Measurements from ENCODE around the gene IGF1R.
A peak's percentile ranks its signal among the peaks of the same experiment; 100 is the strongest.

The IGF1R gene

DNA sequence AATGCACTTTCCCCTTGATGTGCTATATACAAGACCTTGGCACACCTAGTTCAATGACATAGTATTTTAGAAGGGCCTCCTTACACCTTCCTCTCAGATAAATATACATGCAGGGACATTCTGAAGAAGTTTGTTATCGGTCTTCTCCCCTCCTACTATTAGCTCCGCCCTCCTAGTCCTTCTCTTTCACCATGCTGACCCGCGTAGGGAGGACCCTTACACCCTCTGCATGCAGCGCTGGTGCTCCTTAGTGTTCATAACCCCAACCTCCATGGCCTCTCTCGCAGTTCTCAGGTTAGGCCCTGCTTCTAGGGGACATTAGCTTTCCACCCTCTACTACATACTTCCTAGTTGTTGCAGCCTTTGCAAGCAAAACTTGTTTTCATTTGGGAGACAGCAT, 212.8 kb downstream of the IGF1R start:
- Mint-ChIP-seq H3K27me3 (no peaks in the 10 kb centered on the region), H3K36me3 (peaks cover 3% of the 10 kb centered on the region), H3K4me1 (ENCODE audit: low read depth) (peaks cover 70% of the 10 kb centered on the region), H3K4me3 (peak overlapping the region; percentile 60), H3K27ac (peak overlapping the region; percentile 77), H3K9me3 (ENCODE audit: low read depth) (no peaks in the 10 kb centered on the region)

DNA sequence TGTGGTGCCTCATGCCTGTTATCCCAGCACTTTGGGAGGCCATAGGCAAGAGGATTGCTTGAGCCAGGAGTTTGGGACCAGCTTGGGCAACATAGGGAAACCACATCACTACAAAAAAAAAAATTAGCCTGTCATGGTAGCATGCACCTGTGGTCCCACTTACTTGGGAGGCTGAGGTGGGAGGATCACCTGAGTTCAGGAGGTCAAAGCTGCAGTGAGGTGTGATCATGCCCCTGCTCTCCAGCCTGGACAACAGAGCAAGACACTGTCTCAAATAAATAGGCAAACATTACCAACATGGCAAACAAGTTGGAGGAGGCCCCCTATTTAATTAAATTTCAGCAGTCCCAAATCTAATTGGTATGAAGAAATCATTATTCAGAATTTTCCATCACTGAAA, 215.6 kb downstream of the IGF1R start:
- Mint-ChIP-seq H3K27me3 (no peaks in the 10 kb centered on the region), H3K4me3 (no peak overlapping the region), H3K4me1 (ENCODE audit: low read depth) (peaks cover 67% of the 10 kb centered on the region), H3K27ac (no peak overlapping the region), H3K36me3 (peaks cover 3% of the 10 kb centered on the region), H3K9me3 (ENCODE audit: low read depth) (no peaks in the 10 kb centered on the region)

DNA sequence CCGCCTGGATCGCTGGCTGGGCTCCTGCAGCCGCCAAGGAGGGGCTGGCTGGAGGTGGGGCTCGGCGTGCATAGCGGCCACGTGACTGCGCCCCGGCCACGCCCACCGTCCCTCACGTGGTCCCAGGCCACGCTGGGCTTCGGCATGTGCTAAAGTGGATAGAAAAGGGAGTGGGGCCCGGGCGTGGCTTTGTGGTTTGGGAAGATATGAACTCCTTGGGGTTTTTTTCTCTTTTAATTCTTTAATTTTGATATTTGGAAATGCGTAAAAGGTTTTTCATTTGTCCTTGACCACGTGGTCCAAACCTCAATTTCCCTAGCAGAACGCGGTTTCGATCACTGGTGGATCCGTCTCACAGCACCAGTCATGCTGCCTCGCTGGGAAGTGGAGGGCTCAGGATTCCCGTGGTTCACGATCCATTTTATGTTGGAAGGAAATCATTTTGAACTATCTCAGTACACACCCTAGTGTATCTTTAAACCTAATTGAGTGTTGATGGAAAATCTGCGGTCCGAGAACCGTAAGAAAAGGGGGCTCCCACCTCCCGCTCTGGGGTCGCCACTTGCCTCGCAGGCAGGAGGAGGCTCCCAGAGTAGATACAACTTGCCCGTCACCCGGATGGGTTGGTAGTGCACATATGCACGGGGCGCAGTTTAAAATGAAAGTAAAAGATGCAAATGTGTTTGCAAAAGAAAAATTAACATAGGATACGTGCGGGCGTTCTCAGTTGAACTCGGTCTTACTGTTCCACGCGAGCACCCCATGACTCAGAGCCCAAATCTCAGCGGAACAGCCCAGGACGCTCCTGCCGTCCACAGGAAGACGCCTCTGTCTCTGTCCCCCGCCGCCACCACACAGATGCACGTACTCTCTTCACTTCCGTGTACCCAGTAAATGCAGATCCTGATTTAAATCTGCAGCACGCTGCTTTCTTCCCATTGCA, 217.3 kb downstream of the IGF1R start:
- Mint-ChIP-seq H3K27ac (peak overlapping the region; percentile 96), H3K27me3 (no peaks in the 10 kb centered on the region), H3K4me3 (peak overlapping the region; percentile 85), H3K9me3 (ENCODE audit: low read depth) (no peaks in the 10 kb centered on the region), H3K36me3 (peaks cover 6% of the 10 kb centered on the region), H3K4me1 (ENCODE audit: low read depth) (peaks cover 58% of the 10 kb centered on the region)

DNA sequence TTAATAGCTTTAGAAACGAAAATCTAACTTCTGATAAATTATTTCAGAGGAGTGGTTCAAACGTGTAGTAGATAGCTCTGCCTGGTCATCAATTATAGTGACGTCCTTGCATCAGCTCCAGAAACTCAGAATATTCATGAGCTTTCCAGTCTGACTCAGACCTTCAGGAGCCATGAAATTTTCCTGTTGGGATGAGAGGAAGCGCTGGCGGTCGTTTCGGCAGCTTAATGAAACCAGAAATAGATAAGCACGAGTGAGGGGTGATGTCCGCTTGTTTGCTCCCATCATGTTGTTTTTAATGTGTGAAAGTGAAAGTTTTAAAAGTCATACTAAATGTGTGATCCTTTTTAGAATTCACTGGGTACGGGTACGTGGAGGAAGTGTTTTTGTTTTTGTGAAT, 218.2 kb downstream of the IGF1R start:
- Mint-ChIP-seq H3K27me3 (no peaks in the 10 kb centered on the region), H3K4me1 (ENCODE audit: low read depth) (peaks cover 55% of the 10 kb centered on the region), H3K36me3 (peaks cover 10% of the 10 kb centered on the region), H3K9me3 (ENCODE audit: low read depth) (no peaks in the 10 kb centered on the region), H3K4me3 (peak overlapping the region; percentile 85), H3K27ac (peak overlapping the region; percentile 96)

DNA sequence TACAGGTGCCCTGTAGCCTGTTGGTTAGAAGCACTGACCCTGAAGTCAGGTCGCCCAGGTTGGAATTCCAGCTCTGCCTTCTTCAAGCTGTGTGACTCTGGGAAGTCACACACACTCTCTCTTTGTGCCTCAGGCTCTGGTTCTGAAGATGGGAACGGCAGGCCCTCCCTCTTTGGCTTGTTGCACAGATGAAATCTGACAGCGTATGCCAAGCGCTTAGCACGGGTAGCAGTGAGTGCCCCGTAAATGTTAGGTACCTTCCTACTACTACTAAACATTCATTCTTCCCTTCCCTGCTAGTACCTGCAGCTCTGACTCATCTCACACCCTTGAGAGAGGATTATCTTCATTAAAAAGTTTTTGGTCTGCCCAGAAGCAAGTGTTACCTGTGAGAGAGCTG, 220.2 kb downstream of the IGF1R start:
- peaks cover 58% of the 10 kb centered on the region for H3K4me1 Mint-ChIP-seq (ENCODE audit: low read depth)

DNA sequence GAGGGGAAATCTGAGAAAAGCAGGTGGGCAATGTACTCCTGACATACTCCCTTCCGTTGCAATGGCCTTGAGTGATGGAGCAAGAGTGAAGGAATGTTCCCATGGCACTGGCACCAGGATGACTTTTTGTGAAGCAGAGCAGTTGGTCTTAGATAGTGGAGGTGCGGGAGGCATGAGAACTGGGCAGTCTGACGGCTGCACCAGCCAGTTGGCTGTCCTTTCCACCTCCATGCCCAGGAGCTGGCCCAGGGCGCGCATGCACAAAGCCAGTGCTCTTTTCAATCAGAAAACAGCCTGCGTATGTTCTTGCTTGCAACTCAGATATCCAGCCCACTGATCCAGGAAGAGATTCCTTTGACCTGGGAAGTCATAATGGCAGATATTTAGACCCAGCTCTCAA, 222.4 kb downstream of the IGF1R start:
- H3K36me3 Mint-ChIP-seq: peaks cover 8% of the 10 kb centered on the region
- H3K4me3 Mint-ChIP-seq: no peak overlapping the region
- peaks cover 69% of the 10 kb centered on the region for H3K4me1 Mint-ChIP-seq (ENCODE audit: low read depth)
- H3K27me3 Mint-ChIP-seq: no peaks in the 10 kb centered on the region
- H3K27ac Mint-ChIP-seq: no peak overlapping the region
- no peaks in the 10 kb centered on the region for H3K9me3 Mint-ChIP-seq (ENCODE audit: low read depth)

More for the DNA sequence above, 220.2 kb downstream of the IGF1R start:
- no peak overlapping the region for H3K27ac Mint-ChIP-seq
- H3K36me3 Mint-ChIP-seq: peaks cover 11% of the 10 kb centered on the region
- no peaks in the 10 kb centered on the region for H3K27me3 Mint-ChIP-seq
- H3K9me3 Mint-ChIP-seq (ENCODE audit: low read depth): no peaks in the 10 kb centered on the region
- H3K4me3 Mint-ChIP-seq: no peak overlapping the region

DNA sequence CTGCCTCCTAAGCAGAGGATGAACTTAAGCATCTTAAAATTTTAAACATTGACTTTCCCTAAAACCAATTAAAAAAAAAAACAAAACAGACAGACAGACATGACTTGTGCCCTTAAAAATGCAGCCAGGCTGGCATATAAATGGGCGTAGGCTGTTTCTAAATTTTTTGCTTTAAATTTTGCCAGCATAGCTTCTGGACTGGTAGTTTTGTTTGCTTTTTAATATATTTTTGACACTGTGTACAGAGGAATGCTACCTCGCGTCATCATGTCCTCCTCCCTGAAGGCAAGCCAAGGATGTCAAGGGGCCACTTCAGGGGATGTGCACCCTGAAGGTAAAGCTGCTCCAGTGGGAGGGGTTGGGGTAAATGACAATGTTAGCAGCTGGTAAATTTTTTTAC, 224.4 kb downstream of the IGF1R start:
- no peak overlapping the region for H3K27ac Mint-ChIP-seq
- no peak overlapping the region for H3K4me3 Mint-ChIP-seq
- H3K9me3 Mint-ChIP-seq (ENCODE audit: low read depth): no peaks in the 10 kb centered on the region
- peaks cover 63% of the 10 kb centered on the region for H3K4me1 Mint-ChIP-seq (ENCODE audit: low read depth)
- H3K27me3 Mint-ChIP-seq: no peaks in the 10 kb centered on the region
- H3K36me3 Mint-ChIP-seq: peaks cover 8% of the 10 kb centered on the region

DNA sequence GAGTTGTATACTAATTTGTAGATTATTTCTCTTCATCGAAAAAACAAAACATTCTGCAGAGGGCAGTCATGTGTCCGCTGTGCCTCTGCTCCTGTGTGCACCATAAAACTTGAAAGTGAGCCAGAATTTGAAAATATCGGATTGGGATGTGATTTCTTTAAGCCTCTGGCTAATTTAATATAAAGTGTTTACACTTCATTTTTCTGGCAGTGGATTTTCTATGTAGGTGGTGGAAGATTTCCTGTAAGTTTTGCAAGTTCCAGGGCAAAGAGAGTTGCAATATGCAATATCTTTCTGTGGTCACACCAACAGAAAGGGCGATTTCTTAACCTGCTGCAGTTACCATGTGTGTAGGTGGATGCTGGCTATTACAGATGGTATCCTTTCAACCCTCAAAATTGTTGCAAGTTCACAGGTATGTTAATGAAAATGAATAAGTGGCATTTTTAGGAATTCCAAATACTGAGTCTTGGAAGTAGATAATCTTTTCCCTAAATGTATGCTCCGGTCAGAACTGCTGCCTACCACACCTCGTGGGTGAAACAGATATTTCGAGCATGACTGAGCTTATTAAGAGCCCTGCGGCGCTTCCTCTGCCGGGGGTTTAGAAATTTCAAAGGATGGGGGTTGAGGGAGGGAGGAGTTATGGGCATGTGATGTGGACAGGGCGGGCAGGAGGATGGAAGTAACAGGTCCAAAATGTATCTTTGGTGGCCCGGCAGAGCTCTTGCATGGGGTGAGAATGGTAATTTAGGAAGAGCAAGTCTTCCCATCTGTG, 225.3 kb downstream of the IGF1R start:
- peaks cover 8% of the 10 kb centered on the region for H3K36me3 Mint-ChIP-seq
- peaks cover 60% of the 10 kb centered on the region for H3K4me1 Mint-ChIP-seq (ENCODE audit: low read depth)
- no peaks in the 10 kb centered on the region for H3K9me3 Mint-ChIP-seq (ENCODE audit: low read depth)
- no peaks in the 10 kb centered on the region for H3K27me3 Mint-ChIP-seq
- H3K4me3 Mint-ChIP-seq: peak overlapping the region; percentile 53
- H3K27ac Mint-ChIP-seq: peak overlapping the region; percentile 11

DNA sequence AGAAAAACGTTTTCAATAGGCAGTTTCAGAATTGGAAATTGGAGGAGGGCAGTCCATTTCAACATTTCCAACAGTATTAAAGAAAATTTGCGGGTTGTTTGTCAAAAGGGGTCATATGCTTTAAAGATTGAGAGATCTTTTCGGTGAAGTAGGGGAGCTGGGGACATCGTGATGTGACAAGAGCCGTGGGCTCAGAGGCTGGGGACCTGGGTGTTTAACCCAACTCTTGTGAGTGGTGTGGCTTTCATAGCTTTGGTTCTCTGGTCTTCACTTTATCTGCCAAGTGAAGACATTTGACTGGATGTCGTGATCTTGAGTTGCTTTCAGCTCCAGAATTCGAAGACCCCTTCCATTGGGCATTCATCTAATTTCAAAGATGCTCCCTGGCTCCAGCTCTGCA, 226.0 kb downstream of the IGF1R start:
- no peaks in the 10 kb centered on the region for H3K9me3 Mint-ChIP-seq (ENCODE audit: low read depth)
- H3K27ac Mint-ChIP-seq: no peak overlapping the region
- H3K27me3 Mint-ChIP-seq: no peaks in the 10 kb centered on the region
- no peak overlapping the region for H3K4me3 Mint-ChIP-seq
- H3K36me3 Mint-ChIP-seq: peaks cover 8% of the 10 kb centered on the region
- peaks cover 57% of the 10 kb centered on the region for H3K4me1 Mint-ChIP-seq (ENCODE audit: low read depth)

DNA sequence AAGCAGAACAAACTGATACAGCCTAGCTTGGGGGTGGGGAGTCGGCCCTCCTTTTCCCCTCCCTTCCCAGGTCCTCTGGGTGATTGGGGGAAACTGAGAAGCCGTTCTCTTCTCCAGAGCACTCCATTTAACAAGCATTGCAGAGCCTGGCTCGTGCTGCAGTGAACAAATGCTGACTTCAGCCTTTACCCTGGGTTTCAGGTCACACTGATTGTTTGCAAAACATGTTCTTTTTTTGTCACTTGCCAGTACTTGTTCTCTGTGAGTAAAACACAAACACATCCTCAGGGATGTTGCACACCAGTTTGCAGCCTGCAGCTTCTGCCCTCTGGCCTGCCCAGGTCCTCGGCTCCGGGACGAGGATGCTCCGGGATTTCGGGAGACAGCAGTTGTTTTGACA, 226.4 kb downstream of the IGF1R start:
- no peaks in the 10 kb centered on the region for H3K27me3 Mint-ChIP-seq
- H3K27ac Mint-ChIP-seq: no peak overlapping the region
- H3K4me1 Mint-ChIP-seq (ENCODE audit: low read depth): peaks cover 60% of the 10 kb centered on the region
- peaks cover 8% of the 10 kb centered on the region for H3K36me3 Mint-ChIP-seq
- H3K9me3 Mint-ChIP-seq (ENCODE audit: low read depth): no peaks in the 10 kb centered on the region
- H3K4me3 Mint-ChIP-seq: no peak overlapping the region

DNA sequence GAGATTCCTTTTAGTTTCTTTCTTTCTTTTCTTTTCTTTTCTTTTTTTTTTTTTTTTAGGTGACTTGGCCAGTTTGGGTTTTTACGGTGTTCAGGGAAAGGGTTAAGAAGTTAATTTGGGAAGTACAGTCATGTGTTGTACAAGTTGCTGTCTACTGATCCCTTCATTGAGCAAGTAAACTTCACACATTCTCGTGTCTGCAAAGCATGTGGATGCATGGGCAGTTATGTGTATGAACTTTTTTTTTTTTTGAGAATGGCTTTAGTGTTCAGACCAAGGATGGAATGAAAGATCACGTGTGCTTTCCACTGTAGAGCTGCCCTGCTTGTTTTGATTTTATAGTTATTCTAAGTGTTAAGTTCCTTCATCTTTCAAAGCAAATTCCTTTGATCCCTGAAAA, 227.0 kb downstream of the IGF1R start:
- H3K4me1 Mint-ChIP-seq (ENCODE audit: low read depth): peaks cover 58% of the 10 kb centered on the region
- no peaks in the 10 kb centered on the region for H3K27me3 Mint-ChIP-seq
- H3K4me3 Mint-ChIP-seq: no peak overlapping the region
- H3K36me3 Mint-ChIP-seq: peaks cover 5% of the 10 kb centered on the region
- H3K9me3 Mint-ChIP-seq (ENCODE audit: low read depth): no peaks in the 10 kb centered on the region
- no peak overlapping the region for H3K27ac Mint-ChIP-seq

DNA sequence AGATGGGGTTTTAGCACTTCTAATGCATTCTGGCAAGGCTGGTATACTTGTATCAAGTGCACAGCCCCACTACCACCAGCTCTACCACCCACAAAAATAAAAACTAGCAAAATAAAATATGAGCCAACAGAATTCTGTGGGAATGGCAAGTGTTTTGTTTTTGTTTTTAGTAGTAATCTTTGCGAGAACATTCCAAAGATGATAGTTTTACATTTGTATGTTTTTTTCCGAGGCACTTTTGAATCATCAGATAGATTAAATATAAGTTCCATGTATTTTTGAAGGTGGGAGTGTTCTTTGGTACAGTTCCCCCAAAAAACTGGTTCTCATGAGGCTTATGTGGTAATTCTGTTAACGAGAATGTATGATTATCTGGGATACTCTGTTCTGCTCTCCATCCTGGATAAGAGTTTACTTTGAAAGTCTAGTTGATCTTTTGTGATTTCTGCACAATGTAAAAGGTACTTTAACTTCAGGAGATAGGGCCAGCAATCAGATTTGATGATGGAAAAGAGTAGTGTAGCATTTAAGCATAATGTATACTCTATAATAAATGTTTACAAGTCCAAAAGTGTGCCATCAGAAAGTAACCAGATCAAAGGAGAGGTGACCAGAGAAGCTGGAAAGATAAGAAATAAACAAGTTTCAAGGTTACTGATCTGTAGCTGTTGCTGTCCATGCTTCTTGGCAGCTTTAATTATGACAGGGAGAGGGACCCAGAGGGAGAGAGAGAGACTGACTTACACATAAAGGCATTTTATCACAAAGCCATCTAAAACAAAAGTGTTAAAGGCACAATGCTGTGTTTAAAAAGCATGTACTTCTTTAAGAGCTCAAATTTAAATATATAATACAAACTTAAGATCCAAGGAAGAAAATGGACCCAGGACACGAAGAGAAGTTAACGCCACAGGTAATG, 228.4 kb downstream of the IGF1R start:
- no peak overlapping the region for H3K4me3 Mint-ChIP-seq
- H3K27ac Mint-ChIP-seq: no peak overlapping the region
- no peaks in the 10 kb centered on the region for H3K36me3 Mint-ChIP-seq
- no peaks in the 10 kb centered on the region for H3K9me3 Mint-ChIP-seq (ENCODE audit: low read depth)
- no peaks in the 10 kb centered on the region for H3K27me3 Mint-ChIP-seq
- H3K4me1 Mint-ChIP-seq (ENCODE audit: low read depth): peaks cover 55% of the 10 kb centered on the region

DNA sequence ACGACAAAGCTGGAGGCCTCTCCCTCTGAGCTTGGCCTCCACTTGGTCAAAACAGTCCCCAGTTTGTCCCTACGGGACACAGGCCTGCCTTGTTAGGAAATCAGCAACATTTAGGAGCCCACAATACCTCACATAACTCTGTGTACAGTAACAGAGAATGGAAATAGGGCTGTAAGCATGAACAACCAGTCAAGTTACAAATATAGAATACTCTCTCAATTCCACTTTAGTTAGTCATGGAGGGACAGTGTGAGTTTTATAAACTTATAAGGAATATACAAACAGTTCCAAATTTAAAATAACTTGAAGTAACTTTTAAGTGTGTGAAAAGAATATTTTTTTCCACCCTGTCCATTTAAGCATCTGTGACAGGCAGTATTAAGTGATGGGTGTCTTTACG, 229.8 kb downstream of the IGF1R start:
- Mint-ChIP-seq H3K27ac (no peak overlapping the region), H3K4me3 (no peak overlapping the region), H3K4me1 (ENCODE audit: low read depth) (peaks cover 49% of the 10 kb centered on the region), H3K9me3 (ENCODE audit: low read depth) (no peaks in the 10 kb centered on the region), H3K36me3 (no peaks in the 10 kb centered on the region), H3K27me3 (no peaks in the 10 kb centered on the region)

DNA sequence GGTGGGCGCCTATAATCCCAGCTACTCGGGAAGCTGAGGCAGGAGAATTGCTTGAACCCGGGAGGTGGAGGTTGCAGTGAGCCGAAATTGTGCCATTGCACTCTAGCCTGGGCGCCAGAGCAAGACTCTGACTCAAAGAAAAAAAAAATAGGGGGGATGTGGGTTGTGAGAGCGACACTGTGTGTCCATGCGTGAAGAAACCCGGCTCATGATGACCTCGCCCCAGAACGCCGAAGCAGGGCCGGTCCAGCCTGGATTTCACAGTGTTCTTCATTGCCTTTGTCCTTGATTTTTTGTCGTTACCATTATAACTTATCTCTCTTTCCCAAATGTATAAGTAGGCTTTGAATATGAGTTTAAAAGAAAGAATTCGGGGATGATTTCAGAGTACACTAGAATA, 230.5 kb downstream of the IGF1R start:
- Mint-ChIP-seq H3K27ac (no peak overlapping the region), H3K9me3 (ENCODE audit: low read depth) (no peaks in the 10 kb centered on the region), H3K27me3 (no peaks in the 10 kb centered on the region), H3K4me1 (ENCODE audit: low read depth) (peaks cover 42% of the 10 kb centered on the region), H3K4me3 (no peak overlapping the region), H3K36me3 (no peaks in the 10 kb centered on the region)
